Measurements from ENCODE around the gene ITM2C. TPM values are rescaled to one million over a fixed set of nuclear protein-coding genes. Genes with fewer than 3 reads are reported as not detected.

ITM2C gene
- total and polyA plus RNA-seq, 2 of the 8 experiments (the other 6 are each of a cell fraction or from before 2014, with no cell fraction given) = 362 to 742 TPM

DNA sequence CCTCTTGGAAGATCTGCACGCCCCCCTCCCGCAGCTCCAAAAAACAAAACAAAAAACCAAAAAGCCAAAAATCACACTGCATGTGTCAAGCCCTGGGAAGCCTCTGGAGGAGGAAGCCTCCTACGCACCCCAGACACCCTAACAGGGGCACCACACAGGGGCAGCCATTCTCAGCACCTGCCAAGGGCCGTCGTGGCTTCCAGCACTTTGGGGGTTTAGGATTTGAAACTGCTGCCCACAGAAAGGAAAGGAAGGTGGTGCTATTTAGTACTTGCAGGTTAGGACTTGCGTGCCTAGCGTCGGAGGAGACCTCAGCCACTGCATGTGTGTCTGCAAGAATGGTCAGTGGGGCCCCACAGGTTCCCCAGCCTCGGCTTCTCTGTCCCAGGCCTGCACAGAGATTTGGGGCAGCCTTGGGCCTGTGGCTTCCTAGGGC is 60.7 kb downstream of the ITM2C start (continued):
- TF ChIP-seq KDM1A (IDR thresholded peaks at IDR 0.05; ENCODE audit: borderline replicate concordance, low read length) (no peak), BACH1 (IDR thresholded peaks at IDR 0.05; ENCODE audit: low read length) (no peak)
